Neuronal stem cell (in vitro differentiated cells): ENCODE data around the gene EXPH5.

Experiments
- DNase-seq: peaks from one replicate; pipeline ENCODE4 v3.0.0-alpha.2; 2013; ENCODE audit warnings: low spot score
- H2AFZ ChIP-seq: one replicate; pipeline ENCODE4 v1.6.1; 2013; ENCODE audit warnings: mild to moderate bottlenecking, low read length, inconsistent platforms
- H2AK5ac ChIP-seq: 2 replicates; pipeline ENCODE4 v1.6.1; 2013; ENCODE audit warnings: low read depth, mild to moderate bottlenecking, inconsistent platforms, low read length, moderate library complexity, mixed read lengths
- H2BK120ac ChIP-seq: 2 replicates; pipeline ENCODE4 v1.6.1; 2013; ENCODE audit warnings: low read depth, mild to moderate bottlenecking, inconsistent platforms, low read length, moderate library complexity, mixed read lengths
- H2BK12ac ChIP-seq: one replicate; pipeline ENCODE4 v1.6.1; 2013; ENCODE audit warnings: low read length, inconsistent platforms
- H2BK15ac ChIP-seq: 2 replicates; pipeline ENCODE4 v1.6.1; 2013; ENCODE audit warnings: mild to moderate bottlenecking, low read length, inconsistent platforms, mixed read lengths
- H2BK5ac ChIP-seq: one replicate; pipeline ENCODE4 v1.6.1; 2013; ENCODE audit warnings: inconsistent platforms, mild to moderate bottlenecking, low read length, moderate library complexity
- H3K14ac ChIP-seq: one replicate; pipeline ENCODE4 v1.6.1; 2013; ENCODE audit warnings: low read length, inconsistent platforms
- H3K18ac ChIP-seq: 2 replicates; pipeline ENCODE4 v1.6.1; 2013; ENCODE audit warnings: low read length, inconsistent platforms
- H3K23ac ChIP-seq: 2 replicates; pipeline ENCODE4 v1.6.1; 2013; ENCODE audit warnings: low read depth, mild to moderate bottlenecking, mixed read lengths, low read length, inconsistent platforms; ENCODE audit not compliant: poor library complexity
- H3K27ac ChIP-seq: replicated peaks from 3 replicates; pipeline ENCODE4 v1.5.1; 2013; ENCODE audit warnings: low read length, inconsistent platforms
- H3K27me3 ChIP-seq, 3 experiments: 2 replicates each; pipeline ENCODE4 v1.6.1; 2013; ENCODE audit warnings: low read length in 3 of 3, mild to moderate bottlenecking in 2 of 3, inconsistent platforms in 1 of 3, low read depth in 1 of 3, mixed read lengths in 1 of 3, moderate library complexity in 1 of 3; ENCODE audit not compliant: control insufficient read depth in 3 of 3, insufficient read depth in 3 of 3
- H3K36me3 ChIP-seq, 2 donors: replicated peaks in 1 of 2; 2 replicates each; pipeline ENCODE4 v1.6.1; 2013; ENCODE audit warnings: low read length in 2 of 2; ENCODE audit not compliant: control insufficient read depth in 2 of 2, insufficient read depth in 2 of 2
- H3K4ac ChIP-seq: 2 replicates; pipeline ENCODE4 v1.6.1; 2013; ENCODE audit warnings: inconsistent platforms, mild to moderate bottlenecking, low read length, moderate library complexity
- H3K4me1 ChIP-seq, 2 donors: 1 replicate in 1 of 2; 2 replicates in 1 of 2; pipeline ENCODE4 v1.6.1; 2013; ENCODE audit warnings: low read length in 2 of 2, low read depth in 1 of 2; ENCODE audit not compliant: control insufficient read depth in 2 of 2, insufficient read depth in 1 of 2
- H3K4me2 ChIP-seq: one replicate; pipeline ENCODE4 v1.6.1; 2013; ENCODE audit warnings: mild to moderate bottlenecking, low read length, inconsistent platforms; ENCODE audit not compliant: insufficient read depth, poor library complexity, severe bottlenecking
- H3K4me3 ChIP-seq, 2 donors: 2 replicates each; pipeline ENCODE4 v1.5.1; 2013; ENCODE audit warnings: low read length in 2 of 2, mild to moderate bottlenecking in 2 of 2, inconsistent platforms in 1 of 2, moderate library complexity in 1 of 2
- H3K79me1 ChIP-seq: one replicate; pipeline ENCODE4 v1.6.1; 2013; ENCODE audit warnings: low read depth, mild to moderate bottlenecking, inconsistent platforms, low read length, moderate library complexity
- H3K9ac ChIP-seq: one replicate; pipeline ENCODE4 v1.6.1; 2013; ENCODE audit warnings: mild to moderate bottlenecking, low read depth, low read length, inconsistent platforms; ENCODE audit not compliant: poor library complexity
- H3K9me3 ChIP-seq, 2 donors: replicated peaks in 1 of 2; 2 replicates each; pipeline versions ENCODE3 to v1.6.1; 2013; ENCODE audit warnings: low read length in 2 of 2, mild to moderate bottlenecking in 2 of 2, inconsistent platforms in 1 of 2, low read depth in 1 of 2, mixed read lengths in 1 of 2, moderate library complexity in 1 of 2; ENCODE audit not compliant: control insufficient read depth in 2 of 2, insufficient read depth in 1 of 2
- H4K8ac ChIP-seq: one replicate; pipeline ENCODE4 v1.6.1; 2013; ENCODE audit warnings: low read depth, mild to moderate bottlenecking, inconsistent platforms, low read length, moderate library complexity
- H4K91ac ChIP-seq: one replicate; pipeline ENCODE4 v1.6.1; 2013; ENCODE audit warnings: low read length, low read depth, mild to moderate bottlenecking, inconsistent platforms; ENCODE audit not compliant: poor library complexity
- WGBS, 2 donors: extraction: QIAGEN DNeasy Blood & Tissue Kit; methylation state at CpG; one replicate each; pipeline ENCODE4 v1.1.7; 2013; ENCODE audit warnings: missing lambda C conversion rate in 2 of 2, mixed read lengths in 1 of 2; ENCODE audit not compliant: insufficient read length in 2 of 2, insufficient replicate concordance in 1 of 2; ENCODE audit errors: extremely low coverage in 2 of 2; 5-methylcytosine and 5-hydroxymethylcytosine counted together

Gene EXPH5

GRCh38 chr11:108597736-108598355 lies 4.3 kb upstream of the EXPH5 start:
- peaks cover 2 to 3% of the 10 kb centered on the region in 2 donors for H3K4me1 ChIP-seq
- no peak overlapping the region for H2AK5ac ChIP-seq
- no peak overlapping the region for H3K4ac ChIP-seq
- no peak overlapping the region for H4K8ac ChIP-seq
- H2AFZ ChIP-seq = no peak overlapping the region
- H2BK120ac ChIP-seq = no peak overlapping the region
- no peak overlapping the region for H3K4me3 ChIP-seq
- no peak for DNase-seq
- H3K27me3 ChIP-seq = peaks cover 0 to 31% (median 5%) of the 10 kb centered on the region in 3 experiments
- WGBS, 2 donors = no CpG with 5 or more reads among the region's 5 CpGs
- H2BK5ac ChIP-seq = no peak overlapping the region
- no peak overlapping the region for H3K14ac ChIP-seq
- H3K36me3 ChIP-seq = no peaks in the 10 kb centered on the region
- H3K4me2 ChIP-seq = no peak overlapping the region
- no peak overlapping the region for H2BK12ac ChIP-seq
- H2BK15ac ChIP-seq = no peak overlapping the region
- H4K91ac ChIP-seq = no peak overlapping the region
- H3K9me3 ChIP-seq = no peaks in the 10 kb centered on the region
- H3K79me1 ChIP-seq = no peaks in the 10 kb centered on the region
- H3K18ac ChIP-seq = no peak overlapping the region
- H3K23ac ChIP-seq = no peak overlapping the region
- H3K9ac ChIP-seq = no peak overlapping the region
- H3K27ac ChIP-seq = no peak overlapping the region

- no peak overlapping the region for H3K23ac ChIP-seq
- no peak overlapping the region for H2AK5ac ChIP-seq
- H3K4ac ChIP-seq = no peak overlapping the region
- no peak overlapping the region for H2AFZ ChIP-seq
- no peak overlapping the region for H3K14ac ChIP-seq
- no peak overlapping the region for H3K9ac ChIP-seq
- H3K27me3 ChIP-seq = peaks cover 3 to 43% (median 17%) of the 10 kb centered on the region in 3 experiments
- H2BK15ac ChIP-seq = no peak overlapping the region
- H3K9me3 ChIP-seq = no peaks in the 10 kb centered on the region
- H3K27ac ChIP-seq = no peak overlapping the region
- H2BK5ac ChIP-seq = no peak overlapping the region
- no peak overlapping the region for H3K18ac ChIP-seq
- no peak overlapping the region for H3K4me2 ChIP-seq
- no peak overlapping the region for H4K91ac ChIP-seq
- H4K8ac ChIP-seq = no peak overlapping the region
- H3K4me3 ChIP-seq = no peak overlapping the region
- H3K4me1 ChIP-seq = peaks cover 2 to 3% of the 10 kb centered on the region in 2 donors
- H2BK12ac ChIP-seq = no peak overlapping the region
- DNase-seq = no peak
- H3K79me1 ChIP-seq = no peaks in the 10 kb centered on the region
- WGBS, 2 donors = no CpG with 5 or more reads among the region's 2 CpGs
- H3K36me3 ChIP-seq = no peaks in the 10 kb centered on the region
- H2BK120ac ChIP-seq = no peak overlapping the region
Observed at GRCh38 chr11:108596701-108597100, 3.1 kb upstream of the EXPH5 start.

GRCh38 chr11:108593923-108594434 lies 411 bp upstream of the EXPH5 start:
- H3K4me3 ChIP-seq = peak overlapping the region in 1 of 2 donors; percentile 42

GRCh38 chr11:108592591-108593213 lies 866 bp downstream of the EXPH5 start:
- peaks cover 2 to 3% of the 10 kb centered on the region in 2 donors for H3K4me1 ChIP-seq
- H2BK15ac ChIP-seq = peak overlapping the region; percentile 35
- peak overlapping the region; percentile 90 for H2AFZ ChIP-seq
- no peaks in the 10 kb centered on the region for H3K36me3 ChIP-seq
- H2BK120ac ChIP-seq = no peak overlapping the region
- H2BK5ac ChIP-seq = no peak overlapping the region
- peak overlapping the region; percentile 97 for H3K4me2 ChIP-seq
- no peak overlapping the region for H2BK12ac ChIP-seq
- no peaks in the 10 kb centered on the region for H3K79me1 ChIP-seq
- H3K27ac ChIP-seq = no peak overlapping the region
- peak overlapping the region; percentile 40 for H2AK5ac ChIP-seq
- H3K27me3 ChIP-seq = peaks cover 3 to 62% (median 17%) of the 10 kb centered on the region in 3 experiments
- no peak overlapping the region for H4K91ac ChIP-seq
- peak; percentile 17 for DNase-seq
- peak overlapping the region; percentile 78 for H3K9ac ChIP-seq
- no CpG with 5 or more reads among the region's 43 CpGs for WGBS, 2 donors
- peak overlapping the region; percentile 28 for H3K14ac ChIP-seq
- H3K4me3 ChIP-seq = peak overlapping the region; percentile 42 to 84
- no peak overlapping the region for H4K8ac ChIP-seq
- H3K23ac ChIP-seq = peak overlapping the region; percentile 92
- no peaks in the 10 kb centered on the region for H3K9me3 ChIP-seq
- no peak overlapping the region for H3K4ac ChIP-seq
- peak overlapping the region; percentile 71 for H3K18ac ChIP-seq

More at GRCh38 chr11:108593923-108594434, 411 bp upstream of the EXPH5 start:
- Histone ChIP-seq H3K4me1 (peaks cover 2 to 3% of the 10 kb centered on the region in 2 donors), H2BK5ac (no peak overlapping the region), H3K27me3 (peaks cover 3 to 66% (median 17%) of the 10 kb centered on the region in 3 experiments), H2AFZ (peak overlapping the region; percentile 90), H3K18ac (no peak overlapping the region), H3K4ac (no peak overlapping the region), H3K79me1 (no peaks in the 10 kb centered on the region), H2BK12ac (no peak overlapping the region), H3K36me3 (no peaks in the 10 kb centered on the region), H3K4me2 (peak overlapping the region; percentile 97), H2BK120ac (no peak overlapping the region), H3K27ac (no peak overlapping the region), H3K23ac (no peak overlapping the region), H2AK5ac (no peak overlapping the region), H2BK15ac (no peak overlapping the region), H3K9ac (no peak overlapping the region), H3K9me3 (no peaks in the 10 kb centered on the region), H4K91ac (no peak overlapping the region), H3K14ac (no peak overlapping the region), H4K8ac (no peak overlapping the region)
- WGBS, 2 donors = no CpG with 5 or more reads among the region's 5 CpGs
- no peak for DNase-seq
